ENCODE data around the gene CCDC9B. TPM values are rescaled to one million over a fixed set of nuclear protein-coding genes. Genes with fewer than 3 reads are reported as not detected.

Gene CCDC9B
- total and polyA plus RNA-seq, 4 donors = 1.8 to 7.5 (median 4.4) TPM

GRCh38 chr15:40365624-40366456, 25.1 kb upstream of the CCDC9B start:
- no peaks in the 10 kb centered on the region for H3K27me3 ChIP-seq (ENCODE audit: control insufficient read depth, insufficient read depth, low read length)
- H3K36me3 ChIP-seq (ENCODE audit: control insufficient read depth, insufficient read depth, low read length) = peaks cover 67% of the 10 kb centered on the region
- WGBS (ENCODE audit: insufficient coverage) = 76% methylated on average over 5 of the region's 11 CpGs
- no peak overlapping the region for H3K27ac ChIP-seq (ENCODE audit: low read depth, low read length)
- H3K4me1 ChIP-seq (ENCODE audit: control insufficient read depth, insufficient read depth, low read length) = peaks cover 40% of the 10 kb centered on the region
- H3K4me3 ChIP-seq (ENCODE audit: low read depth, low read length) = no peak overlapping the region
- no peaks in the 10 kb centered on the region for H3K9me3 ChIP-seq (ENCODE audit: control insufficient read depth, insufficient read depth, low read length)
- no peak for DNase-seq (ENCODE audit: low read depth in 4 of 6, low spot score in 6 of 6)

GRCh38 chr15:40365016-40365415, 24.3 kb upstream of the CCDC9B start:
- Histone ChIP-seq H3K27me3 (ENCODE audit: control insufficient read depth, insufficient read depth, low read length) (no peaks in the 10 kb centered on the region), H3K4me1 (ENCODE audit: control insufficient read depth, insufficient read depth, low read length) (peaks cover 41% of the 10 kb centered on the region), H3K27ac (ENCODE audit: low read depth, low read length) (no peak overlapping the region), H3K4me3 (ENCODE audit: low read depth, low read length) (no peak overlapping the region), H3K36me3 (ENCODE audit: control insufficient read depth, insufficient read depth, low read length) (peaks cover 65% of the 10 kb centered on the region), H3K9me3 (ENCODE audit: control insufficient read depth, insufficient read depth, low read length) (no peaks in the 10 kb centered on the region)
- WGBS (ENCODE audit: insufficient coverage) = 80% methylated on average over 4 of the region's 5 CpGs
- DNase-seq (ENCODE audit: low read depth in 4 of 6, low spot score in 6 of 6) = no peak

- Histone ChIP-seq H3K9me3 (ENCODE audit: control insufficient read depth, insufficient read depth, low read length) (no peaks in the 10 kb centered on the region), H3K27ac (ENCODE audit: low read depth, low read length) (no peak overlapping the region), H3K4me3 (ENCODE audit: low read depth, low read length) (no peak overlapping the region), H3K36me3 (ENCODE audit: control insufficient read depth, insufficient read depth, low read length) (peaks cover 57% of the 10 kb centered on the region), H3K4me1 (ENCODE audit: control insufficient read depth, insufficient read depth, low read length) (peaks cover 39% of the 10 kb centered on the region), H3K27me3 (ENCODE audit: control insufficient read depth, insufficient read depth, low read length) (no peaks in the 10 kb centered on the region)
- 78% methylated on average over 6 of the region's 6 CpGs for WGBS (ENCODE audit: insufficient coverage)
- no peak for DNase-seq (ENCODE audit: low read depth in 4 of 6, low spot score in 6 of 6)
Measured at GRCh38 chr15:40364251-40364650, 23.5 kb upstream of the CCDC9B start.

GRCh38 chr15:40363611-40364010, 22.9 kb upstream of the CCDC9B start:
- DNase-seq (ENCODE audit: low read depth in 4 of 6, low spot score in 6 of 6) = no peak
- Histone ChIP-seq H3K4me3 (ENCODE audit: low read depth, low read length) (no peak overlapping the region), H3K27ac (ENCODE audit: low read depth, low read length) (no peak overlapping the region), H3K9me3 (ENCODE audit: control insufficient read depth, insufficient read depth, low read length) (no peaks in the 10 kb centered on the region), H3K27me3 (ENCODE audit: control insufficient read depth, insufficient read depth, low read length) (no peaks in the 10 kb centered on the region), H3K36me3 (ENCODE audit: control insufficient read depth, insufficient read depth, low read length) (peaks cover 51% of the 10 kb centered on the region), H3K4me1 (ENCODE audit: control insufficient read depth, insufficient read depth, low read length) (peaks cover 38% of the 10 kb centered on the region)
- 77% methylated on average over 8 of the region's 8 CpGs for WGBS (ENCODE audit: insufficient coverage)

- Histone ChIP-seq H3K9me3 (ENCODE audit: control insufficient read depth, insufficient read depth, low read length) (no peaks in the 10 kb centered on the region), H3K4me3 (ENCODE audit: low read depth, low read length) (no peak overlapping the region), H3K36me3 (ENCODE audit: control insufficient read depth, insufficient read depth, low read length) (peaks cover 35% of the 10 kb centered on the region), H3K4me1 (ENCODE audit: control insufficient read depth, insufficient read depth, low read length) (peaks cover 33% of the 10 kb centered on the region), H3K27ac (ENCODE audit: low read depth, low read length) (no peak overlapping the region), H3K27me3 (ENCODE audit: control insufficient read depth, insufficient read depth, low read length) (no peaks in the 10 kb centered on the region)
- no peak for DNase-seq (ENCODE audit: low read depth in 4 of 6, low spot score in 6 of 6)
- 79% methylated on average over 2 of the region's 2 CpGs for WGBS (ENCODE audit: insufficient coverage)
Measured at GRCh38 chr15:40361640-40362039, 20.9 kb upstream of the CCDC9B start.

- Histone ChIP-seq H3K4me1 (ENCODE audit: control insufficient read depth, insufficient read depth, low read length) (peaks cover 24% of the 10 kb centered on the region), H3K9me3 (ENCODE audit: control insufficient read depth, insufficient read depth, low read length) (no peaks in the 10 kb centered on the region), H3K27me3 (ENCODE audit: control insufficient read depth, insufficient read depth, low read length) (no peaks in the 10 kb centered on the region), H3K36me3 (ENCODE audit: control insufficient read depth, insufficient read depth, low read length) (peaks cover 25% of the 10 kb centered on the region), H3K4me3 (ENCODE audit: low read depth, low read length) (no peak overlapping the region), H3K27ac (ENCODE audit: low read depth, low read length) (no peak overlapping the region)
- DNase-seq (ENCODE audit: low read depth in 4 of 6, low spot score in 6 of 6) = no peak
- 87% methylated on average over 3 of the region's 4 CpGs for WGBS (ENCODE audit: insufficient coverage)
Measured at GRCh38 chr15:40360015-40360414, 19.3 kb upstream of the CCDC9B start.

- no peaks in the 10 kb centered on the region for H3K27me3 ChIP-seq (ENCODE audit: control insufficient read depth, insufficient read depth, low read length)
- H3K4me3 ChIP-seq (ENCODE audit: low read depth, low read length) = peak overlapping the region; percentile 48
- WGBS (ENCODE audit: insufficient coverage) = 6% methylated on average over 29 of the region's 31 CpGs
- DNase-seq (ENCODE audit: low read depth in 4 of 6, low spot score in 6 of 6) = peak in 2 of 6 donors; percentile 62 to 76
- no peaks in the 10 kb centered on the region for H3K9me3 ChIP-seq (ENCODE audit: control insufficient read depth, insufficient read depth, low read length)
- H3K27ac ChIP-seq (ENCODE audit: low read depth, low read length) = no peak overlapping the region
- H3K4me1 ChIP-seq (ENCODE audit: control insufficient read depth, insufficient read depth, low read length) = peaks cover 37% of the 10 kb centered on the region
- peaks cover 12% of the 10 kb centered on the region for H3K36me3 ChIP-seq (ENCODE audit: control insufficient read depth, insufficient read depth, low read length)
Measured at GRCh38 chr15:40358471-40359353, 18.0 kb upstream of the CCDC9B start.

- Histone ChIP-seq H3K27me3 (ENCODE audit: control insufficient read depth, insufficient read depth, low read length) (no peaks in the 10 kb centered on the region), H3K4me3 (ENCODE audit: low read depth, low read length) (peak within 1 kb of the TSS; percentile 60), H3K36me3 (ENCODE audit: control insufficient read depth, insufficient read depth, low read length) (peaks cover 8% of the 10 kb centered on the region), H3K27ac (ENCODE audit: low read depth, low read length) (peak within 1 kb of the TSS; percentile 55), H3K9me3 (ENCODE audit: control insufficient read depth, insufficient read depth, low read length) (no peaks in the 10 kb centered on the region), H3K4me1 (ENCODE audit: control insufficient read depth, insufficient read depth, low read length) (peaks cover 41% of the 10 kb centered on the region)
- WGBS (ENCODE audit: insufficient coverage) = under 1% methylated on average over 80 of the region's 82 CpGs
- DNase-seq (ENCODE audit: low read depth in 4 of 6, low spot score in 6 of 6) = peak in 5 of 6 donors; percentile 74 to 97 (median 82)
Measured at GRCh38 chr15:40357723-40358470, 17.2 kb upstream of the CCDC9B start, which contains the start of gene DISP2. Gene DISP2, plus strand, starts transcription at chr15:40358219. Its CDS starts 103 bp downstream, at chr15:40358322.

GRCh38 chr15:40357246-40357645, 16.5 kb upstream of the CCDC9B start:
- Histone ChIP-seq H3K27ac (ENCODE audit: low read depth, low read length) (no peak overlapping the region), H3K27me3 (ENCODE audit: control insufficient read depth, insufficient read depth, low read length) (no peaks in the 10 kb centered on the region), H3K9me3 (ENCODE audit: control insufficient read depth, insufficient read depth, low read length) (no peaks in the 10 kb centered on the region), H3K4me3 (ENCODE audit: low read depth, low read length) (no peak overlapping the region), H3K36me3 (ENCODE audit: control insufficient read depth, insufficient read depth, low read length) (peaks cover 8% of the 10 kb centered on the region), H3K4me1 (ENCODE audit: control insufficient read depth, insufficient read depth, low read length) (peaks cover 41% of the 10 kb centered on the region)
- WGBS (ENCODE audit: insufficient coverage) = no CpG with 5 or more reads among the region's 1 CpG
- no peak for DNase-seq (ENCODE audit: low read depth in 4 of 6, low spot score in 6 of 6)

Measured in spinal cord (tissue), 10 donors.